ENCODE measurements around the gene MYO1A. TPM values are rescaled to one million over a fixed set of nuclear protein-coding genes. Genes with fewer than 3 reads are reported as not detected.

The MYO1A gene
- total and polyA plus RNA-seq, 2 of the 13 experiments (the other 11 are each of a cell fraction or from before 2014, with no cell fraction given) = 5.3 to 6.0 TPM

- TF ChIP-seq ZSCAN5A (CRISPR knock-in tag; IDR thresholded peaks at IDR 0.05; ENCODE audit: borderline replicate concordance) (no peak), RXRA (CRISPR knock-in tag; IDR thresholded peaks at IDR 0.05) (peak; percentile 77; the same call in 1 of the 2 replicates), ARNT (IDR thresholded peaks at IDR 0.05) (no peak), CCDC6 (CRISPR knock-in tag; IDR thresholded peaks at IDR 0.05) (0 out of 2 replicates have a peak, but pooled peaks have one; percentile 44), KLF13 (CRISPR knock-in tag; IDR thresholded peaks at IDR 0.05) (no peak), E2F1 (CRISPR knock-in tag; IDR thresholded peaks at IDR 0.05) (no peak), CBX2 (IDR thresholded peaks at IDR 0.05; ENCODE audit: low read depth, low read length) (no peak), CBX2 (CRISPR knock-in tag; IDR thresholded peaks at IDR 0.05; ENCODE audit: low read depth) (no peak), ZNF770 (CRISPR knock-in tag; IDR thresholded peaks at IDR 0.05) (no peak), ZNF879 (CRISPR knock-in tag; IDR thresholded peaks at IDR 0.05) (no peak), ZNF556 (CRISPR knock-in tag; IDR thresholded peaks at IDR 0.05; ENCODE audit: borderline replicate concordance) (peak; percentile 38; the same call in 1 of the 2 replicates), ZNF33A (CRISPR knock-in tag; IDR thresholded peaks at IDR 0.05; ENCODE audit: borderline replicate concordance) (0 out of 2 replicates have a peak, but pooled peaks have one; percentile 32), ZNF570 (CRISPR knock-in tag; IDR thresholded peaks at IDR 0.05; ENCODE audit: borderline replicate concordance) (no peak), MBD4 (IDR thresholded peaks at IDR 0.05; ENCODE audit: borderline replicate concordance, low read length) (no peak), ONECUT2 (CRISPR knock-in tag; IDR thresholded peaks at IDR 0.05) (no peak), MLXIP (CRISPR knock-in tag; IDR thresholded peaks at IDR 0.05; ENCODE audit: borderline replicate concordance) (no peak), BCL6 (CRISPR knock-in tag; IDR thresholded peaks at IDR 0.05) (peak; percentile 54; the same call in 1 of the 2 replicates), RNF2 (conservative IDR thresholded peaks at IDR 0.05; ENCODE audit: low read depth) (no peak), PITX1 (CRISPR knock-in tag; IDR thresholded peaks at IDR 0.05) (peak; percentile 92), TCF12 (IDR thresholded peaks at IDR 0.05) (no peak), TCF12 (CRISPR knock-in tag; IDR thresholded peaks at IDR 0.05) (no peak), ZNF615 (CRISPR knock-in tag; IDR thresholded peaks at IDR 0.05; ENCODE audit: borderline replicate concordance) (no peak), ZNF274 (CRISPR knock-in tag; IDR thresholded peaks at IDR 0.05) (0 out of 2 replicates have a peak, but pooled peaks have one; percentile 76), KLF9 (CRISPR knock-in tag; IDR thresholded peaks at IDR 0.05; ENCODE audit: low read depth) (no peak), ZNF253 (CRISPR knock-in tag; IDR thresholded peaks at IDR 0.05; ENCODE audit: borderline replicate concordance) (no peak), ATF7-NPFF (CRISPR knock-in tag; IDR thresholded peaks at IDR 0.05; ENCODE audit: low read depth) (0 out of 2 replicates have a peak, but pooled peaks have one; percentile 35)
These were observed 48.5 kb downstream of the MYO1A start (continued) for GRCh38 chr12:57001448-57001906.

Data from HepG2 (cell line).